Left cardiac atrium (tissue), 4 donors: ENCODE measurements around the gene SLC9A2. TPM values are rescaled to one million over a fixed set of nuclear protein-coding genes. Genes with fewer than 3 reads are reported as not detected.

ENCODE experiments used
- ATAC-seq, 2 donors: fragments of 200-7000 bp; cut with Tn5 transposase; one replicate each; pipeline ENCODE4 v1.9.1; 2020; ENCODE audit warnings: mild to moderate bottlenecking in 2 of 2, moderate library complexity in 2 of 2
- DNase-seq: peaks from one replicate; pipeline ENCODE4 v3.0.0-alpha.2; 2020
- intact Hi-C, 2 donors: fragments of 100-400 bp; cut with DNase I; formaldehyde crosslinking; loops; one replicate each; pipeline versions ENCODE4 v1.14.1 to v1.15.1; 2022 to 2023
- total RNA-seq, 2 donors: library from RNA; stranded (reverse); fragmentation: NEBNext Ultra II Directional; extraction: Animal tissue kit (Norgen Biotek cat#: 25700); gene quantifications; one replicate each; pipeline ENCODE4 v1.2.1, GENCODE V29; 2021
- donor health status: DM: no; HTN: yes; CAD: no.
- donor health status: DM: no; HTN: yes; CAD: no; lungs with severe emphysema.
- donor health status: DM: yes; HTN: yes; CAD: no.
- donor health status: Dilated cardiomyopathy.

SLC9A2 gene
- total RNA-seq, 2 donors from 2014 or later, result 0.03 TPM; not detected in 1

GRCh38 chr2:102664471-102664909 is 45.1 kb downstream of the SLC9A2 start:
- intact Hi-C loops, result no loop called here
- ATAC-seq (peak in 1 of 2 donors; percentile 56), DNase-seq (no peak)

- ATAC-seq (no peak), DNase-seq (no peak)
- intact Hi-C loops, result no loop called here
Observed at GRCh38 chr2:102667072-102667471, 47.7 kb downstream of the SLC9A2 start.

DNA sequence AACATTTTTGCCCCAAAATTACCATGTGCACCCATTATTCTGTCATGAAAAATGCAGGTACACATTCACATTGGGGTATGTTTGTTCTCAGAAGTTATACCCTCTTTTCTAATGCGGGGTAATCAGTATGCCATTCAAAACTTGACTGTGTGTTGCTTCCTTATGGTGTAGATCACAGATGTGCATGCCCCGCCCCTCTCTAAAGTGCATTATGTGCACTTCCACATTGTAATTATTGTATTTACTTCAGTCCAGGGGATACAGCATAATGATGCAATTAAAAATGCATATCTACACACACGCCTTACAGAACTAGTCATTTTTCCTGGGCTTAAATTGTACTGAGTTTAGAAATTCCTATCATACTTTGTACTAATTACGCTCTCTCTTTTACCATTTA is 48.8 kb downstream of the SLC9A2 start:
- no peak for ATAC-seq
- DNase-seq, result no peak

DNA sequence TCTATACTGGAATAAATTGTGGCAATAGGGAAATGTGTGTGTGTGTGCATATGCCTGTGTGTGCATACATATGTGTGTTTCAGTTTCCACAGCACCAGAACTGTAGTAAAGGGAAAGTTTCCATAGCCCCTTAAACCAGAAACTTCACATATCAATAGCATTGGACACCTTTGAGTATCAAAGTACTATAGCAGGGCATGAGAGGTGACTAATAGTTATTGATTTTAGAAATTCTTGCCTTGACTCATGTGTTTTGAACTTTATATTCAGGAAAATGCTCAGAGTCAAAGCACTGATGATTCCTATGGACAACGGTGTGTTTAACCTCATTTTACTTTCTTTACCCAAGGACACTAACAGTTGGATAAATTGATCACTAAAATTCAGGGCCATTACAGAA is 50.0 kb downstream of the SLC9A2 start:
- intact Hi-C loops, result no loop called here
- DNase-seq (no peak), ATAC-seq (no peak)

More for the DNA sequence above, 48.8 kb downstream of the SLC9A2 start:
- intact Hi-C loops, result no loop called here

GRCh38 chr2:102672107-102672776 is 52.9 kb downstream of the SLC9A2 start:
- ATAC-seq (no peak), DNase-seq (no peak)
- intact Hi-C loops, result no loop called here

GRCh38 chr2:102674370-102674769 is 55.0 kb downstream of the SLC9A2 start:
- DNase-seq (no peak), ATAC-seq (no peak)
- intact Hi-C loops, result no loop called here

GRCh38 chr2:102674836-102675235 is 55.5 kb downstream of the SLC9A2 start:
- no peak for ATAC-seq
- DNase-seq, result no peak
- intact Hi-C loops, result no loop called here

DNA sequence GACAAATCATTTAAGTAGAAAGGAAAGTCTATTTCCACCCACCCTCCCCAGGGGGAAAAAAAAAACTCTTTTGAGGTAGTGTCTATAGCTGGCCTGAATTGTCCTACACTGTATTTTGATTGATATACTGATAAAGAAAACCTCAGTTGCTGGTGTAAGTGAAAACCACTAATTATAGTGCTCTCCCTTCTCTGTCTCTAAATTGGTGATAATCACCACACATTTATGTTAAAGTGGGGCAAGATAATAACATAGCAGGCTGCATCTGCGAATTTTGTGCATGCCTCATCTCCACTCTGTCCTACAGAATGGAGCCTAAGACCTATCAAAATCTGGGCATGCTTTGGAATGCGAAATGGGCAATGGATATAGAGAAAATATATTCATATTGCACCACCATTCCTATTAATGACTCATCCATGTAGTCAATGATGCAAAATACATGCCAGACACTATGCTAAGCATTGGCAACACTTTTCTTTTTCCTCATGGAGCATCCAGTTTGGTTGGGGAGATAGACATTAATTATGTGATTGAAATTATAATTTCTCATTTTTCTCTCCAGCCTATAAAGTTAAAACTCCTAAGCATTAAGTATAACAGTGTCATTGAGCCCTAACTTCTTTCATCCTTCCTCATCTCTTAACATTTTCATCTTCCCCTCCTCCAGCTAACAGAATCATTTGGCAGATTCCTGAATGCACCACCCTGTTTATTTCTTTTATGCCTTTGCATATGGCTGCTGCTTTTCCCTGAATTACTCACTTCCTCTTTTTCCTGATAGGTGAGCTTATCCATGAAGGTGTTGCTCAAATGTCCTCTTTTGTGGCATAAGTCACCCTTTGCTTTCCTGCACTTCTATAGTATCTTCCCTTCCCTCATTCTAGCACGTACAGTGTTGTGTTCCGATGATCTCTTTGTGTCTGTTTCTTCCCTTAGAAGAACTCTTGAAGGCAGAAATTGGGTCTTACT is 58.2 kb downstream of the SLC9A2 start:
- intact Hi-C loops, result no loop called here
- no peak for ATAC-seq
- no peak for DNase-seq

DNA sequence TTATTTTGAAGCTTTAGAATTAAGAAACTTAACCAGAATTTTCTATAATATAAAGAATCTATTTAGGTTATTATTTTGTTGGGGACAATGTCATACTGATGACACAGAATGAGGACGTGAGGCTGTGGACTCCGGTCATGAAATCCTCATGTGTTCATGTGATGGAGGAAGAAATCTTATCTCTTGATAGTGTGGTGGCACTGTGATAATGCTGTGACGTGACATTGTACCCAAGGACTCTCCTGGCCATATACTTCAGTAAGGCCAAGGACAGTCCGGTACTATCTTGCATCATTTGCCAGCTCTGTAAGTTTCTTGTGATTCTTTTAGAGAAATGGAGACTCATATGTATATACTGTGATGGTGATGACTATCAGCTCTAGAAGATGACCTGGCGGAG is 59.1 kb downstream of the SLC9A2 start:
- no peak for DNase-seq
- no peak for ATAC-seq
- intact Hi-C loops, result no loop called here

DNA sequence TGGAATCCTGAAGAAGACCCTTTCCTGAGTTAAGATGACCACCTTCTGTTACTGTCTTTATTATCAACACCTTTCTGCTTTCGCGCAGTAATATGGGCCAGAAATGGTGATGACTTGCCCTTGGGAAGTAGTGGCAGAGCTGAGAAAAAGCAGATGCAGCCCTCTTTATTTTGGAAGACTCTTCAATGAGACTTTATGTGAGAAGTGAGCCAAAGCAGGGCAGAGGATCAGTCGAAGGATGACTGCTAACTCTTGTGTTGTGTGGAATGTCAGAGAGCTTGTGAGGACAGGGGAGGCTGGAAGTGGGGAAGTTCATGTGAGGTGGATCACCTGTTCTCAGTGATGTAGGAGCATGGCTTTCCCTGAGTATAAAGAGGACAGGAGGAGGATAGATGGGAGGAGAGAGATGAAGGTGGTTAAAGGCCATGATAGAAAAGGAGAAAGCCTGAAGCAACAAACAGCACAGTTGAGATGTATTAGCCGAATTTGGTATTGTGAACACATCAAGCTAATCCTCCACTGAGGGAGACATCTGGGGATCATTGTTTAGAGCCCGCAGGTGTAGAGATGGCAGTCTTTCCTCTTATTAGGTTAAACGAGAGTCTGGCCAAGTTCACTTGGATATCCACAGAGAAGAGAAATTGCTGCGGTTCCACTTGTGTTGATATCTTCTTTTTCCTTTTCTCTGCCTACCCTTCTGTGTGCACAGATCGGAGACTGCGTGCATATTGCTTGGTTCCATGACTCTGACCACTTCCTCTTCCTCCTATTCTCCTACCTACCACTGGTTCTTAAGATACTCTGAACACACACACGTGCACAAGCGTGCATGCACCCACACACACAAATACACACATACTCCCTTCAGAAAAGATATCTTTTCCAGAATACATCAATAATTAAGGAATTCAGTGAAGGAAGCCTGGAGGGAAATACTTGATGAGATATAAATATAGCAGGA is 67.4 kb downstream of the SLC9A2 start:
- ATAC-seq (no peak), DNase-seq (no peak)
- intact Hi-C loops, result no loop called here

DNA sequence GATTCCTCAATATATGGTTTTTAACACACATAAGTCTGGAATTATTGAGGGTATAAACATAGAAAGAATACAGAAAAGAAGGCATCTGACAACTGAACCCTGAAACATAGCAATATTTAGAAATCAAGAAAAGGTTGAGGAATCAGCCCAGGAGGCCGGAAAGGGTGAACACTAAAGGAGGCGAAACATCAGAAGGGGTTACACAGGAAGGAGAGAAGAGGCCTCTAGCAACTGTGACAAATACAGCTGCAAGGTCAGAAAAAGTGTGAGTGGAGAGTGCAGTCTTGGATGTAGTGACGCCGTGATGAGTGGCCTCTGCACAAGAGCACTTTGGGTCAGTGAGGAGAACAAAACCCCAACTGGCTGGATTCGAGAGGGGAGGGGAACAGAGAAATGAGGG is 70.7 kb downstream of the SLC9A2 start:
- intact Hi-C loops, result no loop called here
- no peak for ATAC-seq
- DNase-seq, result no peak

GRCh38 chr2:102696463-102696862 is 77.1 kb downstream of the SLC9A2 start:
- DNase-seq, result no peak
- intact Hi-C loops, result no loop called here
- ATAC-seq, result no peak

- no peak for ATAC-seq
- no peak for DNase-seq
- intact Hi-C loops, result no loop called here
Observed at GRCh38 chr2:102698369-102699111, 79.2 kb downstream of the SLC9A2 start.

DNA sequence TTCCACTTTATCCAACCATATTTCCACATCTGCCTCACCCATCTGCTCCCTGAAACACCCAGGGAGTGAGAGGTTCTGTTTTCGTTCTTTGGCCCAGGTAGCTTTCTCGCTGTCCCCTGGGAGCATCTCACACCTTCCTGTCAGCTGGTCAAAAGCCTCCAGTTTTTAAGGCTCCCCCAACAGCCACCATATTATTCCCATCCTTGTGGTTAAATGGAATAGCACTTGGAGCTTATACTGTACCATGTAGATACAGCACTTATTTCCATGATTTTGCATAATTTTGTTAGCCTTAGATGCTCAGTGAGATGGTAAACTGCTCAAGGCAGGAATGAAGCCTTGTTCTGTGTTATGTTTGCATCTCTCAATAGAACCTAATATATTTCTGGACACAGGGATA is 84.0 kb downstream of the SLC9A2 start:
- intact Hi-C loops, result loop anchor here (1.0 to 10.0 kb wide), 2 partner anchors 229 to 230 kb away; partner anchors contain the start of gene SLC9A4 (in 2 of the 2)
- ATAC-seq, result no peak
- DNase-seq, result no peak

- DNase-seq (no peak), ATAC-seq (peak; percentile 47 to 50)
- intact Hi-C loops, result loop anchor here (1.0 to 10.0 kb wide), 2 partner anchors 229 to 230 kb away; partner anchors contain the start of gene SLC9A4 (in 2 of the 2)
Observed at GRCh38 chr2:102703748-102704147, 84.4 kb downstream of the SLC9A2 start.

- DNase-seq (no peak), ATAC-seq (no peak)
- intact Hi-C loops, result loop anchor here in 1 of 2 donors (10.0 kb wide), 1 partner anchor 230 kb away; the partner anchor contains the start of gene SLC9A4
Observed at GRCh38 chr2:102704531-102704930, 85.2 kb downstream of the SLC9A2 start.

DNA sequence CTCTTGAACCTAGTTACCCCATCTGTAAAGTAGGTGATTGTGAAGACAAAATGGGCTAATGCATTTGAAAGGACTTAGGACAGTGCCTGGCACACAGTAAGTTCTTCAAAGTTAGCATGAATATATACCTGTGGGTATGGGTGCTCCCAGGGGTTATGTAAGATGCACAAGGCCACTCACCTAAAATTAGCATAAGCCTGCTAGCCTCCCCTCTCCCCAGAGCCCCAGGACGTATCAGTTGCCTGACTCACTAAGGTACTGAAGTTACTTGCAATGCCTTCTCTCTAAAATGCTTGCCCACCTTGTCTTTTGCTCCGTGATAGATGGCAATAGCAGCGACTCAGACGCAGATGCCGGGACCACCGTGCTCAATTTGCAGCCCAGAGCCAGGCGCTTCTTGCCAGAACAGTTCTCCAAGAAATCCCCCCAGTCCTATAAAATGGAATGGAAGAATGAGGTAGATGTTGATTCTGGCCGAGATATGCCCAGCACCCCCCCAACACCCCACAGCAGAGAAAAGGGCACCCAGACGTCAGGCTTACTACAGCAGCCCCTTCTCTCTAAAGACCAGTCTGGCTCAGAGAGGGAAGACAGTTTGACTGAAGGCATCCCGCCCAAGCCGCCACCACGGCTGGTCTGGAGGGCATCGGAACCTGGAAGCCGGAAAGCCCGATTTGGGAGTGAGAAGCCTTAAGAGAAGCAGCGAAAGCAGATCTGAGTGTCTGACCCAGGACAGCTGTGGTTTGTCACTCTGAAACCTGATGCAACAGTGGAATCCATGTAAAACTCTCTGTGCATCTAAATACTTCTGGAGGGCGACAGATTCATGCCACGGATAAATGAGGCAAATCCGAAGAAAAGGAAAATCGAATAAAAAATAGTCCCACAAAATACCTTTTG is 88.7 kb downstream of the SLC9A2 start:
- intact Hi-C loops, result loop anchor here in 1 of 2 donors (10.0 kb wide), 1 partner anchor 233 kb away; the partner anchor contains the start of gene SLC9A4
- ATAC-seq (no peak), DNase-seq (no peak)
